Measurements from ENCODE around the gene GCC1.

Gene GCC1

DNA sequence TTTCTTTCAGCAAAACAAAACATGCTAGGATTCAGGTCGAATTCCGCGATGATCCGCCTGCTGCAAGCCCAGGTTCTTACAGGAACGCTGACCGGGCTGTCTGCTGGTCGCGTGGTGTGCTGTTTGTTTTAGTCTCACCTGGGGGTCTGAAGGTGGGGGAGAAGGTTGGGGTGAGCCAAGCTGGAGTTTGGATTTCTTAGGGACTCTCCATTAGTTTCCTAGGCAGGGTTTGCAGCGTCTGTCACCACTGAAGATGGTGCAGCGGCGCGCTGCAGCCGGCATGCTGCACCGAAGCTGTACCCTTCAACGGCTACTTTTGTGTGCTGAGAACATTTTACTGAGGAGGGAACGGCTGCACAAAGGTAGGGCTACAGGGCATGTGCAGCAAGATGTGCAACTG, 48.7 kb downstream of the GCC1 start:
- DNase-seq (ENCODE audit: low spot score): no peak

- no peak for DNase-seq (ENCODE audit: low spot score)
These were observed 49.1 kb downstream of the GCC1 start for GRCh38 chr7:127536394-127536691.

- no peak for DNase-seq (ENCODE audit: low spot score)
These were observed 49.6 kb downstream of the GCC1 start for GRCh38 chr7:127535546-127536393.

GRCh38 chr7:127534636-127535035, 50.8 kb downstream of the GCC1 start:
- no peak for DNase-seq (ENCODE audit: low spot score)

GRCh38 chr7:127532736-127533135, 52.7 kb downstream of the GCC1 start:
- no peak for DNase-seq (ENCODE audit: low spot score)

GRCh38 chr7:127532151-127532550, 53.2 kb downstream of the GCC1 start:
- DNase-seq (ENCODE audit: low spot score): no peak

Measured in SW480 (cell line).